SK-N-SH treated with all-trans-retinoic acid at 6 μM for 48 hours (cell line): ENCODE measurements around the gene SSUH2.

Experiments used
- ATAC-seq: fragments of 200-7000 bp; cut with Tn5 transposase; 3 replicates; pipeline ENCODE4 v1.9.1; 2020; ENCODE audit warnings: mild to moderate bottlenecking, moderate library complexity
- ARNTL ChIP-seq: fragments of 450-650 bp; formaldehyde crosslinking; IDR thresholded peaks from 2 replicates; pipeline ENCODE4 v1.5.0; 2020; ENCODE audit warnings: low read depth, mild to moderate bottlenecking, moderate library complexity, borderline replicate concordance
- BACH2 ChIP-seq: fragments of 250-450 bp; sonication (Bioruptor Pico); IDR thresholded peaks from 2 replicates; pipeline ENCODE4 v1.9.0; 2021; ENCODE audit warnings: mild to moderate bottlenecking, borderline replicate concordance
- CSDC2 ChIP-seq: fragments of 250-450 bp; sonication (Bioruptor Pico); IDR thresholded peaks from 2 replicates; pipeline ENCODE4 v1.5.0; 2020; ENCODE audit warnings: mild to moderate bottlenecking, moderate library complexity
- ESRRG ChIP-seq: fragments of 250-450 bp; sonication (Bioruptor Pico); IDR thresholded peaks from 2 replicates; pipeline ENCODE4 v1.6.1; 2021; ENCODE audit warnings: mild to moderate bottlenecking
- GLIS3 ChIP-seq: fragments of 250-450 bp; sonication (Bioruptor Pico); IDR thresholded peaks from 2 replicates; pipeline ENCODE4 v1.5.0; 2020; ENCODE audit warnings: mild to moderate bottlenecking, moderate library complexity
- ISL1 ChIP-seq: fragments of 250-450 bp; sonication (Bioruptor Pico); IDR thresholded peaks from 2 replicates; pipeline ENCODE4 v2.1.2; 2022; ENCODE audit warnings: mild to moderate bottlenecking, moderate library complexity
- OSR1 ChIP-seq: fragments of 250-450 bp; sonication (Bioruptor Pico); IDR thresholded peaks from 2 replicates; pipeline ENCODE4 v1.8.0; 2022; ENCODE audit warnings: moderate library complexity, mild to moderate bottlenecking, inconsistent platforms
- PPARA ChIP-seq: fragments of 250-450 bp; sonication (Bioruptor Pico); IDR thresholded peaks from 2 replicates; pipeline ENCODE4 v1.5.0; 2020; ENCODE audit warnings: mild to moderate bottlenecking, borderline replicate concordance
- RARB ChIP-seq: fragments of 250-450 bp; sonication (Bioruptor Pico); IDR thresholded peaks from 2 replicates; pipeline ENCODE4 v1.8.0; 2021; ENCODE audit warnings: mild to moderate bottlenecking, moderate library complexity
- SNAI2 ChIP-seq: fragments of 250-450 bp; sonication (Bioruptor Pico); IDR thresholded peaks from 2 replicates; pipeline ENCODE4 v1.5.0; 2020; ENCODE audit warnings: mild to moderate bottlenecking, moderate library complexity
- TCF4 ChIP-seq: fragments of 250-450 bp; sonication (Bioruptor Pico); IDR thresholded peaks from 2 replicates; pipeline ENCODE4 v1.8.0; 2021; ENCODE audit warnings: mild to moderate bottlenecking, moderate library complexity, borderline replicate concordance
- TOX ChIP-seq: fragments of 250-450 bp; sonication (Bioruptor Pico); IDR thresholded peaks from 2 replicates; pipeline ENCODE4 v1.8.0; 2021; ENCODE audit warnings: mild to moderate bottlenecking, moderate library complexity, borderline replicate concordance
- ZC3H10 ChIP-seq: fragments of 250-450 bp; sonication (Bioruptor Pico); IDR thresholded peaks from 2 replicates; pipeline ENCODE4 v1.5.1; 2021; ENCODE audit warnings: mild to moderate bottlenecking, moderate library complexity
- ZFP3 ChIP-seq: fragments of 250-450 bp; sonication (Bioruptor Pico); IDR thresholded peaks from 2 replicates; pipeline ENCODE4 v1.5.0; 2020; ENCODE audit warnings: mild to moderate bottlenecking, moderate library complexity
- ZFP30 ChIP-seq: fragments of 450-650 bp; formaldehyde crosslinking; IDR thresholded peaks from 2 replicates; pipeline ENCODE4 v1.5.0; 2022; ENCODE audit warnings: mild to moderate bottlenecking, moderate library complexity
- ZNF565 ChIP-seq: fragments of 450-650 bp; formaldehyde crosslinking; conservative IDR thresholded peaks from 2 replicates; pipeline ENCODE4 v1.5.0; 2020; ENCODE audit warnings: low read depth, mild to moderate bottlenecking, moderate library complexity
- ZNF70 ChIP-seq: fragments of 450-650 bp; formaldehyde crosslinking; IDR thresholded peaks from 2 replicates; pipeline ENCODE4 v1.5.0; 2020; ENCODE audit warnings: mild to moderate bottlenecking, moderate library complexity
- ZNF8 ChIP-seq: fragments of 450-650 bp; formaldehyde crosslinking; IDR thresholded peaks from 2 replicates; pipeline ENCODE4 v1.5.0; 2020; ENCODE audit warnings: mild to moderate bottlenecking, moderate library complexity
- TF ChIP-seq, protein P1 (sequence below): fragments of 250-450 bp; sonication (Bioruptor Pico); IDR thresholded peaks from 2 replicates; pipeline ENCODE4 v1.5.0; 2020; ENCODE audit warnings: mild to moderate bottlenecking, moderate library complexity
- TF ChIP-seq, protein P2 (sequence below): fragments of 250-450 bp; sonication (Bioruptor Pico); IDR thresholded peaks from 2 replicates; pipeline ENCODE4 v1.5.1; 2020; ENCODE audit warnings: low read depth, mild to moderate bottlenecking, moderate library complexity
- TF ChIP-seq, protein P3 (sequence below): fragments of 250-450 bp; sonication (Bioruptor Pico); IDR thresholded peaks from 2 replicates; pipeline ENCODE4 v1.8.0; 2020; ENCODE audit warnings: mild to moderate bottlenecking, moderate library complexity, borderline replicate concordance
- TF ChIP-seq, protein P4 (sequence below): fragments of 250-450 bp; sonication (Bioruptor Pico); IDR thresholded peaks from 2 replicates; pipeline ENCODE4 v1.8.0; 2021; ENCODE audit warnings: low read depth, mild to moderate bottlenecking, moderate library complexity, borderline replicate concordance

Gene SSUH2

DNA sequence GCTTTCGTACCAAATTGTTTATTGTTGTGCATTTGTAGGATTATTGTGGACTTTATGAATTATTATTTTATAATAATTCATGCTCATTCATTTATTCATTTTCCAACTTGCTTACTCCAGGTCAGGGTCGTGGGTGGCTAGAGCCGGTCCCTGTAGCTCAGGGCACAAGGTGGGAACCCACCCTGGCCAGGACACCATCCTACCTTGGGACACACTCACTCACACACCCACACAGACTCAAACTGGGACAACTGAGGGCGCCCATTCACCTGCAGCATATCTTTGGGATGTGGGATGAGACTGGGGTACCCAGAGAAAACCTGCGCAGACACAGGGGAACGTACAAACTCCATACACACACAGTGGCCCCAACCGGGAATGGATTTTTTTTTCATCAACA is 40.6 kb downstream of the SSUH2 start:
- no peak for ATAC-seq
- TF ChIP-seq, protein P1, sequence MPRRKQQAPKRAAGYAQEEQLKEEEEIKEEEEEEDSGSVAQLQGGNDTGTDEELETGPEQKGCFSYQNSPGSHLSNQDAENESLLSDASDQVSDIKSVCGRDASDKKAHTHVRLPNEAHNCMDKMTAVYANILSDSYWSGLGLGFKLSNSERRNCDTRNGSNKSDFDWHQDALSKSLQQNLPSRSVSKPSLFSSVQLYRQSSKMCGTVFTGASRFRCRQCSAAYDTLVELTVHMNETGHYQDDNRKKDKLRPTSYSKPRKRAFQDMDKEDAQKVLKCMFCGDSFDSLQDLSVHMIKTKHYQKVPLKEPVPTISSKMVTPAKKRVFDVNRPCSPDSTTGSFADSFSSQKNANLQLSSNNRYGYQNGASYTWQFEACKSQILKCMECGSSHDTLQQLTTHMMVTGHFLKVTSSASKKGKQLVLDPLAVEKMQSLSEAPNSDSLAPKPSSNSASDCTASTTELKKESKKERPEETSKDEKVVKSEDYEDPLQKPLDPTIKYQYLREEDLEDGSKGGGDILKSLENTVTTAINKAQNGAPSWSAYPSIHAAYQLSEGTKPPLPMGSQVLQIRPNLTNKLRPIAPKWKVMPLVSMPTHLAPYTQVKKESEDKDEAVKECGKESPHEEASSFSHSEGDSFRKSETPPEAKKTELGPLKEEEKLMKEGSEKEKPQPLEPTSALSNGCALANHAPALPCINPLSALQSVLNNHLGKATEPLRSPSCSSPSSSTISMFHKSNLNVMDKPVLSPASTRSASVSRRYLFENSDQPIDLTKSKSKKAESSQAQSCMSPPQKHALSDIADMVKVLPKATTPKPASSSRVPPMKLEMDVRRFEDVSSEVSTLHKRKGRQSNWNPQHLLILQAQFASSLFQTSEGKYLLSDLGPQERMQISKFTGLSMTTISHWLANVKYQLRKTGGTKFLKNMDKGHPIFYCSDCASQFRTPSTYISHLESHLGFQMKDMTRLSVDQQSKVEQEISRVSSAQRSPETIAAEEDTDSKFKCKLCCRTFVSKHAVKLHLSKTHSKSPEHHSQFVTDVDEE, result no peak
- TF ChIP-seq, all 23 proteins: peak for 0

DNA sequence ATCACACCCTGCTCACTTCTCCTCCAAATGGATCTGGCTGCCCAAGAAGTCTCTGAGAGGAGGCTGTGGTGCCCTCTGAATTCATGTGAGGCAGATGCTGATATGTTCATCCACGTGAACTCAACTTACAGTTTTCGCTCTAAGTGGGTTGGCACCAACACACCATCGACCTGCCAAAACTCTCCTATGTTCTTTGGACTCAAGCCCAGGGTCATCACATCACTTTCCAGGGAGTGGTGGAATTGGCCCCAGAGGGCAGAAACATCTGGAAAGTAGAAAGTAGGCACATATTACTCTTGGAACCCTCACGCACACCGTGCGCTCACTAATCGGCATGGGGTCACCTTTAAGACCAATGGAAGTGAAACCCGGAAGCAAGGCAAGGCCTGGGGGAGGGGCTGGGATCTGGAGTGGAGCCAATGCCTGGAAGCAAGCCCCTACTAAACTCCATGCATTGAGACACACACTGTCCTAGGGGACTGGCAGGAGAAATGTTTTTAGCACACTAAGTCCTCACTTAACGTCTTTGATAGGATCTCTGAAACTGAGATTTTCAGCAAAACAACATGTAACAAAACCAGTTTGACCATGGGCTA is 41.4 kb downstream of the SSUH2 start:
- no peak for ATAC-seq
- TF ChIP-seq RARB, result no peak
- no peak for TF ChIP-seq ZC3H10 (CRISPR knock-in tag)
- no peak for TF ChIP-seq TOX (CRISPR knock-in tag)
- TF ChIP-seq SNAI2, result no peak
- TF ChIP-seq ZFP30, result no peak
- no peak for TF ChIP-seq GLIS3 (CRISPR knock-in tag)
- TF ChIP-seq, protein P2, sequence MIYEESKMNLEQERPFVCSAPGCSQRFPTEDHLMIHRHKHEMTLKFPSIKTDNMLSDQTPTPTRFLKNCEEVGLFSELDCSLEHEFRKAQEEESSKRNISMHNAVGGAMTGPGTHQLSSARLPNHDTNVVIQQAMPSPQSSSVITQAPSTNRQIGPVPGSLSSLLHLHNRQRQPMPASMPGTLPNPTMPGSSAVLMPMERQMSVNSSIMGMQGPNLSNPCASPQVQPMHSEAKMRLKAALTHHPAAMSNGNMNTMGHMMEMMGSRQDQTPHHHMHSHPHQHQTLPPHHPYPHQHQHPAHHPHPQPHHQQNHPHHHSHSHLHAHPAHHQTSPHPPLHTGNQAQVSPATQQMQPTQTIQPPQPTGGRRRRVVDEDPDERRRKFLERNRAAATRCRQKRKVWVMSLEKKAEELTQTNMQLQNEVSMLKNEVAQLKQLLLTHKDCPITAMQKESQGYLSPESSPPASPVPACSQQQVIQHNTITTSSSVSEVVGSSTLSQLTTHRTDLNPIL (CRISPR knock-in tag), result no peak
- TF ChIP-seq ZFP3 (CRISPR knock-in tag), result no peak
- no peak for TF ChIP-seq OSR1 (CRISPR knock-in tag)
- no peak for TF ChIP-seq ZNF70 (CRISPR knock-in tag)
- TF ChIP-seq TCF4, result no peak
- TF ChIP-seq ISL1 (CRISPR knock-in tag), result no peak
- no peak for TF ChIP-seq ZNF8 (CRISPR knock-in tag)
- TF ChIP-seq ZNF565 (CRISPR knock-in tag), result no peak

DNA sequence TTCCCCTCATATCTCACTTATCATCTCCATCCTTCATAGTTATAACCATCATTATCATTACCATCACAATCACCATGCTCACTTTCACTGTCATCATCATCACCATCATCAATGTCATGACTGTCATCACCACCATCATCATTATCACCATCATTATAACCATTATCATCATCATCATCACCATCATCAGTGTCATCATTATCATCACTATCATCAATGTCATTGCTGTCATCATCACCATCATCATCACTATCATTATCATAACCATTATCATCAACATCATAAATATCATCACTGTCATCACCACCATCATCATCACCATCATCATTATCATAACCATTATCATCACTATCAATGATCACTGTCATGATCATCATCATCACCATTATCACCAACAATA is 44.1 kb downstream of the SSUH2 start:
- TF ChIP-seq, protein P3, sequence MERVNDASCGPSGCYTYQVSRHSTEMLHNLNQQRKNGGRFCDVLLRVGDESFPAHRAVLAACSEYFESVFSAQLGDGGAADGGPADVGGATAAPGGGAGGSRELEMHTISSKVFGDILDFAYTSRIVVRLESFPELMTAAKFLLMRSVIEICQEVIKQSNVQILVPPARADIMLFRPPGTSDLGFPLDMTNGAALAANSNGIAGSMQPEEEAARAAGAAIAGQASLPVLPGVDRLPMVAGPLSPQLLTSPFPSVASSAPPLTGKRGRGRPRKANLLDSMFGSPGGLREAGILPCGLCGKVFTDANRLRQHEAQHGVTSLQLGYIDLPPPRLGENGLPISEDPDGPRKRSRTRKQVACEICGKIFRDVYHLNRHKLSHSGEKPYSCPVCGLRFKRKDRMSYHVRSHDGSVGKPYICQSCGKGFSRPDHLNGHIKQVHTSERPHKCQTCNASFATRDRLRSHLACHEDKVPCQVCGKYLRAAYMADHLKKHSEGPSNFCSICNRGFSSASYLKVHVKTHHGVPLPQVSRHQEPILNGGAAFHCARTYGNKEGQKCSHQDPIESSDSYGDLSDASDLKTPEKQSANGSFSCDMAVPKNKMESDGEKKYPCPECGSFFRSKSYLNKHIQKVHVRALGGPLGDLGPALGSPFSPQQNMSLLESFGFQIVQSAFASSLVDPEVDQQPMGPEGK, result no peak
- TF ChIP-seq OSR1 (CRISPR knock-in tag) (no peak), ZC3H10 (CRISPR knock-in tag) (no peak), ZNF70 (CRISPR knock-in tag) (no peak), ISL1 (CRISPR knock-in tag) (no peak), TOX (CRISPR knock-in tag) (no peak)
- TF ChIP-seq, all 23 proteins: peak for 0
- no peak for ATAC-seq

DNA sequence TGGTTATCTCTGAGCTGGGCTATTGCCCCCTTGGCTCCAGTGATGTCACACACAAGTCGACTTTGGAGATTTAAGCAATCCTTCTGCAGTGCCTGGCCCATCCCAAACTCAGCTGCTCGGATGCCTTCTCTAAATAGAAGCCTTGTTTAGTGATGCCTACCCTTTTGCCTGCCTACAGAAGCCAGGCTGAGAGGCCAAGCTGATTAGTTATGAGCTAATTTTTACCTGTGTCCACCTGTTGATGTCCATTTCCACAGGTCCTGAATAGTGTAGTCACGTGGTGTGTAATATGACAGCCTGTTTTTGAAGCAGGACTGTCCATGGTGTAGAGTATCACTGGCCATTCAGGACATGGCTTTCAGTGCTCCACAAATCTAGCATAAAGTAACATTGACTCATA is 45.5 kb downstream of the SSUH2 start:
- ATAC-seq, result no peak
- no peak for TF ChIP-seq ISL1 (CRISPR knock-in tag)
- no peak for TF ChIP-seq ZC3H10 (CRISPR knock-in tag)
- no peak for TF ChIP-seq TCF4
- TF ChIP-seq TOX (CRISPR knock-in tag), result no peak
- TF ChIP-seq RARB, result no peak
- TF ChIP-seq ZFP3 (CRISPR knock-in tag), result no peak
- TF ChIP-seq ARNTL, result no peak
- TF ChIP-seq PPARA (CRISPR knock-in tag), result no peak
- TF ChIP-seq ZNF8 (CRISPR knock-in tag), result no peak
- no peak for TF ChIP-seq ESRRG (CRISPR knock-in tag)
- TF ChIP-seq, protein P3, result no peak
- TF ChIP-seq, protein P2 (CRISPR knock-in tag), result no peak
- TF ChIP-seq OSR1 (CRISPR knock-in tag), result no peak
- TF ChIP-seq, protein P4, sequence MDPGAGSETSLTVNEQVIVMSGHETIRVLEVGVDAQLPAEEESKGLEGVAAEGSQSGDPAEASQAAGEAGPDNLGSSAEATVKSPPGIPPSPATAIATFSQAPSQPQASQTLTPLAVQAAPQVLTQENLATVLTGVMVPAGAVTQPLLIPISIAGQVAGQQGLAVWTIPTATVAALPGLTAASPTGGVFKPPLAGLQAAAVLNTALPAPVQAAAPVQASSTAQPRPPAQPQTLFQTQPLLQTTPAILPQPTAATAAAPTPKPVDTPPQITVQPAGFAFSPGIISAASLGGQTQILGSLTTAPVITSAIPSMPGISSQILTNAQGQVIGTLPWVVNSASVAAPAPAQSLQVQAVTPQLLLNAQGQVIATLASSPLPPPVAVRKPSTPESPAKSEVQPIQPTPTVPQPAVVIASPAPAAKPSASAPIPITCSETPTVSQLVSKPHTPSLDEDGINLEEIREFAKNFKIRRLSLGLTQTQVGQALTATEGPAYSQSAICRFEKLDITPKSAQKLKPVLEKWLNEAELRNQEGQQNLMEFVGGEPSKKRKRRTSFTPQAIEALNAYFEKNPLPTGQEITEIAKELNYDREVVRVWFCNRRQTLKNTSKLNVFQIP, result no peak
- no peak for TF ChIP-seq BACH2 (CRISPR knock-in tag)
- TF ChIP-seq ZNF70 (CRISPR knock-in tag), result no peak
- TF ChIP-seq CSDC2, result no peak
